Choroid plexus epithelial cell (primary cell): ENCODE data around the gene RND1.

Experiments
- DNase-seq: peaks from one replicate; pipeline ENCODE4 v3.0.0-alpha.2; 2010; ENCODE audit warnings: low read depth
- H3K4me3 ChIP-seq: 2 replicates; pipeline ENCODE4 v1.5.1; 2011; ENCODE audit warnings: low read depth, mild to moderate bottlenecking, control low read depth, low read length, moderate library complexity
- CTCF ChIP-seq: conservative IDR thresholded peaks from 2 replicates; pipeline ENCODE4 v1.5.1; 2011; ENCODE audit warnings: low read depth, mild to moderate bottlenecking, control low read depth, inconsistent platforms, low read length, moderate library complexity

RND1 gene

GRCh38 chr12:48807981-48808380 is 57.7 kb downstream of the RND1 start:
- H3K4me3 ChIP-seq, result no peak overlapping the region
- no peak for TF ChIP-seq CTCF
- no peak for DNase-seq
